Inflammatory macrophage treated with lipopolysaccharide for 4 hours (primary cell): ENCODE data around the gene ERBB4.
"Not testable (repeated sequence)": the region's sequence is repeated elsewhere in the genome, so short reads cannot be mapped to it uniquely, and the experiment has no call there.

Source experiments
- DNase-seq: peaks from one replicate; pipeline ENCODE4 v3.0.0-alpha.2; 2020

ERBB4 gene

GRCh38 chr2:212124598-212124997 lies 414.0 kb downstream of the ERBB4 start:
- DNase-seq, result no peak

DNA sequence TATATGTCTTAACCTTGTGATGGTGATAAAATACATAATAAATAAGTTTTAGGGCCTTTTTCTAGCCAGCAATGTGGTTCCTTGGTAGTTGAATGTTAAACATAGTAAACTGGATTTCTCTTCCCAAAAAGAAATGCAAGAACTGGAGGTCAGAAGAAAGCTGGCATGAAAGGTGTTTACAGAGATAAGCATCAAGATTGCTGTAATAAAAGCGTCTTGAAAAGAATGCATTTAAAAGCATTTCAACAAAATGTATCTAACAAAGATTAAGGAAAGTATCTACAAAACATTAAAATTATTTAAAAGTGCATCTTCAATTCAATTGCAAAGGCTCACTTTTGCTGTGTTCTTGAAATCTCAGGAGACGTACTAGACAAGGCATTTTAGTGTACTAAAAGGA lies 419.0 kb downstream of the ERBB4 start:
- no peak for DNase-seq

- DNase-seq, result no peak
Observed at GRCh38 chr2:212117926-212118325, 420.7 kb downstream of the ERBB4 start.

DNA sequence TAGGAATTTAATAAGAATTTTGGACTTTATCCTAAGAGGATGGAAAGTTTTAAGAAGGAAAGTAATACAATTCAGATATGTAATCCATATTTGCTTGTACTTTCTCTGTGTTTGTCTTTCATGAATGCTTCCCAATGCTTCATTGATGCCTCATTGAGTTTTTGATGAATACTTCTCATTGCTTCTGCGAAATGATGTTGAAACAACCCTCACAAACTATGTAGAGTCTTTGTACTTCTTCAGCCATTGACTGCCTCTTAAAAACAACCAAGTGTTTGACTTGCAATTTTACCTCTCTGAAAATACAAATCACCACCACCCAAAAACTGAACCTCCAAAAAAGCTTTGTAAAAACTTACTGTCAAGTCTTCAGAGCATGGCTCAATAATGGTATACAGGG lies 424.1 kb downstream of the ERBB4 start:
- no peak for DNase-seq

DNA sequence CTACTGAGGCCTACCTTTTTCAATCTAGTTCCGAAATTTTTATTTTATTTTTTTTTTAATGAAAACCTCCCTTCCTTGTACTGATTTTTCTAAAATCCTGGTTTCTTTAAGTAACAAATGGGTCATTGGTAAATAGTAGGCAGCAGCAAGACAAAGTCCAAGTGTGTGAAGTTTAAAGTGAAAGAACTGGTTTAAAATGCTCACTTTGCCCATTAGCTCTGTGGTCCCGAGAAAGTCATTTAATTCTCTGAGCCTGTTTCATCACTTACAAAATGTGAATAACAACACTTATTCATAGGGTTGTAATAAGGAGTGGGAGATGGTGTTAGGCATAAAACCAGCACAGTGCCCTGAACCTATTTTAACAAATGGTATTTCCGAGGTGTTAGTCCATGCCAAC lies 426.2 kb downstream of the ERBB4 start:
- DNase-seq, result no peak

- no peak for DNase-seq
Observed at GRCh38 chr2:212109792-212110680, 428.6 kb downstream of the ERBB4 start.

- DNase-seq, result no peak
Observed at GRCh38 chr2:212109217-212109616, 429.4 kb downstream of the ERBB4 start.

- DNase-seq, result no peak
Observed at GRCh38 chr2:212107989-212108388, 430.6 kb downstream of the ERBB4 start.

DNA sequence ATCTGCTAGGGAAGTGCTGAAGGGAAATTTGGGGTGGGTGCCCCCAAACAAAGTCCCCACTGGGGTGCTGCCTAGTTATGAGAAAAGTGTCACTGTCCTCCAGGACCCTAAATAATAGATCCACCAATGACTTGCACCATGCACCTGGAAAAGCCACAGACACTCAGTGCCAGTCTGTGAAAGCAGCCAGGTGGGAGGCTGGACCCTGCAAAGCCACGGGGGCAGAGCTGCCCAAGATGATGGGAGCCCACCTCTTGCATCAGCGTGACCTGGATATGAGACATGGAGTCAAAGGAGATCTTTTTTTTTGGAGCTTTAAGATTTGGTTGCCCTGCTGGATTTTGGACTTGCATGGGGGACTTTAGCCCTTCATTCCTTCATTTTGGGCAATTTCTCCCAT lies 431.6 kb downstream of the ERBB4 start:
- DNase-seq, result no peak

GRCh38 chr2:212106536-212106935 lies 432.1 kb downstream of the ERBB4 start:
- not testable (repeated sequence) for DNase-seq

- DNase-seq, result no peak
Observed at GRCh38 chr2:212099658-212100057, 438.9 kb downstream of the ERBB4 start.

DNA sequence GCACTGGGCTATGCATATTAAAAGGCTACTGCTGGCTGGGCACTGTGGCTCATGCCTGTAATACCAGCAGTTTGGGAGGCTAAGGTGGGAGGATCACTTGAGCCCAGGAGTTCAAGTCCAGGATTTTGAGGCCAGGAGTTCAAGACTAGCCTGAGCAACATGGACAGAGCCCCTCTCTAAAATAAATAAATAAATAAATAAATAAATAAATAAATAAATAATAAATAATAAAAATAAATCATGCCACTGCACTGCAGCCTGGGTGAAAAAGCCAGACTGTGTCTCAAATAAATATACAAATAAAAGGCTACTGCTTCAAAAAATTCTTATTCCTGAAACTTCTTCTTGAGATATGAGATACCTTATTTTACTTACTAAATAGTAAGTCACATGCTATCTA lies 439.6 kb downstream of the ERBB4 start:
- DNase-seq, result no peak

GRCh38 chr2:212097001-212097400 lies 441.6 kb downstream of the ERBB4 start:
- DNase-seq, result no peak

- no peak for DNase-seq
Observed at GRCh38 chr2:212089873-212090272, 448.7 kb downstream of the ERBB4 start.

- DNase-seq, result no peak
Observed at GRCh38 chr2:212088353-212088752, 450.2 kb downstream of the ERBB4 start.

- no peak for DNase-seq
Observed at GRCh38 chr2:212083492-212083891, 455.1 kb downstream of the ERBB4 start.

GRCh38 chr2:212078103-212078502 lies 460.5 kb downstream of the ERBB4 start:
- peak; percentile 19 for DNase-seq

- no peak for DNase-seq
Observed at GRCh38 chr2:212076456-212076855, 462.1 kb downstream of the ERBB4 start.

DNA sequence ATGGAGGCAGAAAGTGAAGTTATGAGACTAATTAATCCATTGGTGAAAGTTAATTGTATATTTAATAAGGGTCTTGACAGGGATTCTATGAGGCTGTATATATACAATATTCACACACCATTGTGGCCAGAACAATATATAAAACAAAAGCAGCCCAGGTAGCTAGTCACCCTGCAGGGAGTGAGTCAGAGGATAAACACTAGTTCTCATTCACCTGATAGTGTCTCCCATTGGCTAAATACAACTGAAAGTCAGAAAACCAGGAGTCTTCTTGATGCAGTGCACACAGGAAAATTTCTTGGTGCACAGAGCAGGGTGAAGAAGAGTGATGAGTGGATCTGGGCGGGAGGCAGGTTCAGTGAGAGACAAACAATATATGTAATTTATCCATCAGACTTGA lies 465.2 kb downstream of the ERBB4 start:
- no peak for DNase-seq

DNA sequence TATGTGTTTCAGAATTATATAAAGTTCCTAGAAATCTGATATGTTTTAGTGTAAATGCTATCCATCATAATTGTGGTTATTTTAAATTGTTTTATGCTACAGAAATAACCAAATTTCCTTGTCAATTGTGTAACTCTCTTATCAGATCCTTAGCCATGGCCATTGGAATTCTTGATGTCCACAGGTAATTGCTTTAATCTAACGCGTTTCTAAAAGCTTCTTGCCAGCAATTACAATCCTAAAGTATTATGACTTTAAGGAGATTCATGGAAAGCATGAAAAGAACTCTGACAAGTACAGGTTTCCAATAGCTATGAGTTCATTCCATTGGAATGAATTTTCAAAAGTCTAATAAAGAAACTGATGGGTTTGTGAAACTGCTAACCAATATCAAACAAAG lies 472.1 kb downstream of the ERBB4 start:
- DNase-seq, result no peak

- no peak for DNase-seq
Observed at GRCh38 chr2:212064318-212064717, 474.3 kb downstream of the ERBB4 start.

DNA sequence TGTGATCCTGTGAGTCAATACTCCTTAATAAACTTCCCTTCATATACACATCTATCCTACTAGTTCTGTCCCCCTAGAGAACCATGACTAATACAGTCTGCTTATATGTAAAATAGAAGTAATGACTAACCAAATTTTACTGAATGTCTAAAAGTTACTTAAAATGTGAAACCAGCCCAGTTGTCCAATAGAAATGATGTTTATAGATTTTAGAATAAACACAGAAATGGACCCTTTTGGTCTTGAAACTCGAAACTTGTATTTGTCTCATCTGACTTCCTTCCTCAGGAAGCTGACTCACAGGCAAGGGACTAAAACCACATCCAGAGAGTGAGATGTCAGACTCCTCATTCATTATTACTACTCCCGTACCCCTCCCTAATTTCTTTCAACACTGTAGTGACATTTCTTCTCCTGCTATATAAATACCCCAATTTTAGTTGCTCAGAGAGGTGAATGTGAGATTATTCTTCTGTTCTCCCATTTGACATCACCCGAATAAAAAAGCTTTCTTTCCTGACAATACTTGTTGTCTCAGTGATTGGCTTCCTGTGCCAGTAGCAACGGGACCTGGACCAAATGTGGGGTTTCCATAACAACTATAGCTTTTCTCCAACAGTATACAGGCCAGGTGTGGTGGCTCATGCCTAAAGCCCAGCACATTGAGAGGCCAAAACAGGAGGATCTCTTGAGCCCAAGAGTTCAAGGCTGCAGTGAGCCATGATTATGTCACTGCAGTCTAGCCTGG lies 486.0 kb downstream of the ERBB4 start:
- DNase-seq, result peak; percentile 13

DNA sequence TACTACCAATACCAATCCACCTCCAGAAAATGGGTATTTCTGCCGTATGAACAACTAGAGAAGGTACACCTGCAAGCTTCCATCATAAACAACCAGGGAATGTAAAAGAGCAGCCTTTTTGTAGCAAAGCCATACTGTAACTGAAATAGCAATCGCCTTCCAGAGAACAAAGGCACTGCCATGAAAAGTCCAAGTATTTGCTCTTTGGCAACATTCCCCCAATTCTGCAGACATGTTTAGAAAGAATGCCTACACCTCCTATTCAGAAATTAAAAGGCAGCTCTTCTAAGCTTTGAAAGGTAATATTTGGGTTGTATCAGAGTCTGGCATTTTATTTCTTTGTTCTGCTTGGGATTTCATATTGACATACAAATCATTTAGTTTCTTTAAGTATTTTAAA lies 487.7 kb downstream of the ERBB4 start:
- DNase-seq, result no peak

- DNase-seq, result no peak
Observed at GRCh38 chr2:212042562-212042961, 496.0 kb downstream of the ERBB4 start.
